Measurements from ENCODE around the gene HACD1. TPM values are rescaled to one million over a fixed set of nuclear protein-coding genes. Genes with fewer than 3 reads are reported as not detected.
"Not testable (repeated sequence)": the region's sequence is repeated elsewhere in the genome, so short reads cannot be mapped to it uniquely, and the experiment has no call there.

Gene HACD1
- total RNA-seq, 3 donors from 2014 or later: 2.8 to 33.8 (median 6.3) TPM

- Histone ChIP-seq H3K4me1 (ENCODE audit: low read depth) (no peaks in the 10 kb centered on the region), H3K4me3 (no peak overlapping the region), H3K9me3 (no peaks in the 10 kb centered on the region), H3K36me3 (ENCODE audit: low read depth) (no peaks in the 10 kb centered on the region)
- intact Hi-C loops (cut with DNase I, micrococcal nuclease): loop anchor here (5.0 to 10.0 kb wide), 2 partner anchors 138 to 141 kb away; no protein-coding TSS in a partner anchor
- DNase-seq: no peak
- no peak for ATAC-seq
- TF ChIP-seq CTCF (IDR thresholded peaks at IDR 0.05): no peak
Observed at GRCh38 chr10:17606547-17607040, 10.6 kb downstream of the HACD1 start.

GRCh38 chr10:17605936-17606335, 11.2 kb downstream of the HACD1 start:
- H3K4me3 ChIP-seq: no peak overlapping the region
- H3K36me3 ChIP-seq (ENCODE audit: low read depth): no peaks in the 10 kb centered on the region
- no peak for TF ChIP-seq CTCF (IDR thresholded peaks at IDR 0.05)
- ATAC-seq: no peak
- intact Hi-C loops (cut with DNase I, micrococcal nuclease): loop anchor here (5.0 to 10.0 kb wide), 2 partner anchors 139 to 141 kb away; no protein-coding TSS in a partner anchor
- no peaks in the 10 kb centered on the region for H3K4me1 ChIP-seq (ENCODE audit: low read depth)
- DNase-seq: no peak
- H3K9me3 ChIP-seq: no peaks in the 10 kb centered on the region

GRCh38 chr10:17599089-17599488, 18.1 kb downstream of the HACD1 start:
- TF ChIP-seq CTCF (IDR thresholded peaks at IDR 0.05): no peak
- ATAC-seq: no peak
- H3K9me3 ChIP-seq: no peaks in the 10 kb centered on the region
- no peaks in the 10 kb centered on the region for H3K4me1 ChIP-seq (ENCODE audit: low read depth)
- no peak overlapping the region for H3K4me3 ChIP-seq
- no peaks in the 10 kb centered on the region for H3K36me3 ChIP-seq (ENCODE audit: low read depth)
- intact Hi-C loops (cut with DNase I, micrococcal nuclease): no loop called here
- no peak for DNase-seq

- intact Hi-C loops (cut with DNase I, micrococcal nuclease): no loop called here
- Histone ChIP-seq H3K4me3 (no peak overlapping the region), H3K4me1 (ENCODE audit: low read depth) (no peaks in the 10 kb centered on the region), H3K36me3 (ENCODE audit: low read depth) (no peaks in the 10 kb centered on the region), H3K9me3 (no peaks in the 10 kb centered on the region)
- no peak for TF ChIP-seq CTCF (IDR thresholded peaks at IDR 0.05)
- no peak for ATAC-seq
- no peak for DNase-seq
Observed at GRCh38 chr10:17597386-17597785, 19.8 kb downstream of the HACD1 start.

- H3K4me3 ChIP-seq: no peak overlapping the region
- H3K9me3 ChIP-seq: no peaks in the 10 kb centered on the region
- H3K36me3 ChIP-seq (ENCODE audit: low read depth): no peaks in the 10 kb centered on the region
- TF ChIP-seq CTCF (IDR thresholded peaks at IDR 0.05): no peak
- H3K4me1 ChIP-seq (ENCODE audit: low read depth): no peaks in the 10 kb centered on the region
- no peak for ATAC-seq
- intact Hi-C loops (cut with DNase I, micrococcal nuclease): no loop called here
- no peak for DNase-seq
Observed at GRCh38 chr10:17590969-17591645, 26.1 kb downstream of the HACD1 start.

GRCh38 chr10:17589316-17589715, 27.9 kb downstream of the HACD1 start:
- intact Hi-C loops (cut with DNase I, micrococcal nuclease); H3K9me3 ChIP-seq; H3K36me3 ChIP-seq (ENCODE audit: low read depth); H3K4me3 ChIP-seq; ATAC-seq; DNase-seq; H3K4me1 ChIP-seq (ENCODE audit: low read depth): not testable (repeated sequence)
